ENCODE results near the gene MAN1C1. TPM values are rescaled to one million over a fixed set of nuclear protein-coding genes. Genes with fewer than 3 reads are reported as not detected.

Gene MAN1C1
- total and polyA plus RNA-seq, 2 donors (not counting 1 experiment from before 2014, with no cell fraction given) = 17.7 to 51.4 TPM

GRCh38 chr1:25647106-25647505 is 30.5 kb downstream of the MAN1C1 start:
- no peaks in the 10 kb centered on the region for H3K79me2 ChIP-seq (ENCODE audit: control insufficient read depth, insufficient read depth, low read length)
- no peaks in the 10 kb centered on the region for H4K20me1 ChIP-seq (ENCODE audit: control insufficient read depth, extremely low read depth, insufficient read depth, low read length)
- no peak overlapping the region for H2AFZ ChIP-seq (ENCODE audit: low read length)
- TF ChIP-seq EZH2 (IDR thresholded peaks at IDR 0.05; ENCODE audit: low read length, missing control alignments) = no peak
- TF ChIP-seq, protein P1, sequence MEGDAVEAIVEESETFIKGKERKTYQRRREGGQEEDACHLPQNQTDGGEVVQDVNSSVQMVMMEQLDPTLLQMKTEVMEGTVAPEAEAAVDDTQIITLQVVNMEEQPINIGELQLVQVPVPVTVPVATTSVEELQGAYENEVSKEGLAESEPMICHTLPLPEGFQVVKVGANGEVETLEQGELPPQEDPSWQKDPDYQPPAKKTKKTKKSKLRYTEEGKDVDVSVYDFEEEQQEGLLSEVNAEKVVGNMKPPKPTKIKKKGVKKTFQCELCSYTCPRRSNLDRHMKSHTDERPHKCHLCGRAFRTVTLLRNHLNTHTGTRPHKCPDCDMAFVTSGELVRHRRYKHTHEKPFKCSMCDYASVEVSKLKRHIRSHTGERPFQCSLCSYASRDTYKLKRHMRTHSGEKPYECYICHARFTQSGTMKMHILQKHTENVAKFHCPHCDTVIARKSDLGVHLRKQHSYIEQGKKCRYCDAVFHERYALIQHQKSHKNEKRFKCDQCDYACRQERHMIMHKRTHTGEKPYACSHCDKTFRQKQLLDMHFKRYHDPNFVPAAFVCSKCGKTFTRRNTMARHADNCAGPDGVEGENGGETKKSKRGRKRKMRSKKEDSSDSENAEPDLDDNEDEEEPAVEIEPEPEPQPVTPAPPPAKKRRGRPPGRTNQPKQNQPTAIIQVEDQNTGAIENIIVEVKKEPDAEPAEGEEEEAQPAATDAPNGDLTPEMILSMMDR (conservative IDR thresholded peaks at IDR 0.05 in 1 of 2, IDR thresholded peaks at IDR 0.05 in 1 of 2; ENCODE audit: low read depth in 1 of 2, low read length in 2 of 2) = no peak
- no peaks in the 10 kb centered on the region for H3K27me3 ChIP-seq (ENCODE audit: control insufficient read depth, insufficient read depth, low read length)
- H3K36me3 ChIP-seq (ENCODE audit: control insufficient read depth, insufficient read depth, low read length) = peaks cover 2% of the 10 kb centered on the region
- no peak for DNase-seq (ENCODE audit: low read depth in 2 of 2)
- no peak overlapping the region for H3K9ac ChIP-seq (ENCODE audit: insufficient read depth, low read length)
- H3K4me2 ChIP-seq (ENCODE audit: extremely low read depth, insufficient read depth, low read length) = no peak overlapping the region
- no peak overlapping the region for H3K4me3 ChIP-seq (replicated peaks in 1 of 4; ENCODE audit: control extremely low read depth in 1 of 4, insufficient read depth in 1 of 4, low read depth in 3 of 4, low read length in 4 of 4)
- H3K4me1 ChIP-seq (ENCODE audit: control insufficient read depth, extremely low read depth, insufficient read depth, low read length) = peaks cover 5% of the 10 kb centered on the region
- no peaks in the 10 kb centered on the region for H3K9me3 ChIP-seq (ENCODE audit: control insufficient read depth, insufficient read depth, low read depth, low read length)
- no peak overlapping the region for H3K27ac ChIP-seq (ENCODE audit: insufficient read depth, low read length)

GRCh38 chr1:25647863-25648262 is 31.3 kb downstream of the MAN1C1 start:
- H3K9me3 ChIP-seq (ENCODE audit: control insufficient read depth, insufficient read depth, low read depth, low read length) = no peaks in the 10 kb centered on the region
- no peak for TF ChIP-seq EZH2 (IDR thresholded peaks at IDR 0.05; ENCODE audit: low read length, missing control alignments)
- TF ChIP-seq, protein P1 (conservative IDR thresholded peaks at IDR 0.05 in 1 of 2, IDR thresholded peaks at IDR 0.05 in 1 of 2; ENCODE audit: low read depth in 1 of 2, low read length in 2 of 2) = no peak
- no peak overlapping the region for H2AFZ ChIP-seq (ENCODE audit: low read length)
- no peak for DNase-seq (ENCODE audit: low read depth in 2 of 2)
- no peaks in the 10 kb centered on the region for H3K27me3 ChIP-seq (ENCODE audit: control insufficient read depth, insufficient read depth, low read length)
- H3K4me2 ChIP-seq (ENCODE audit: extremely low read depth, insufficient read depth, low read length) = no peak overlapping the region
- H3K27ac ChIP-seq (ENCODE audit: insufficient read depth, low read length) = no peak overlapping the region
- peaks cover 2% of the 10 kb centered on the region for H3K36me3 ChIP-seq (ENCODE audit: control insufficient read depth, insufficient read depth, low read length)
- H3K4me3 ChIP-seq (replicated peaks in 1 of 4; ENCODE audit: control extremely low read depth in 1 of 4, insufficient read depth in 1 of 4, low read depth in 3 of 4, low read length in 4 of 4) = no peak overlapping the region
- no peaks in the 10 kb centered on the region for H3K79me2 ChIP-seq (ENCODE audit: control insufficient read depth, insufficient read depth, low read length)
- H4K20me1 ChIP-seq (ENCODE audit: control insufficient read depth, extremely low read depth, insufficient read depth, low read length) = no peaks in the 10 kb centered on the region
- no peak overlapping the region for H3K9ac ChIP-seq (ENCODE audit: insufficient read depth, low read length)
- H3K4me1 ChIP-seq (ENCODE audit: control insufficient read depth, extremely low read depth, insufficient read depth, low read length) = no peaks in the 10 kb centered on the region

DNA sequence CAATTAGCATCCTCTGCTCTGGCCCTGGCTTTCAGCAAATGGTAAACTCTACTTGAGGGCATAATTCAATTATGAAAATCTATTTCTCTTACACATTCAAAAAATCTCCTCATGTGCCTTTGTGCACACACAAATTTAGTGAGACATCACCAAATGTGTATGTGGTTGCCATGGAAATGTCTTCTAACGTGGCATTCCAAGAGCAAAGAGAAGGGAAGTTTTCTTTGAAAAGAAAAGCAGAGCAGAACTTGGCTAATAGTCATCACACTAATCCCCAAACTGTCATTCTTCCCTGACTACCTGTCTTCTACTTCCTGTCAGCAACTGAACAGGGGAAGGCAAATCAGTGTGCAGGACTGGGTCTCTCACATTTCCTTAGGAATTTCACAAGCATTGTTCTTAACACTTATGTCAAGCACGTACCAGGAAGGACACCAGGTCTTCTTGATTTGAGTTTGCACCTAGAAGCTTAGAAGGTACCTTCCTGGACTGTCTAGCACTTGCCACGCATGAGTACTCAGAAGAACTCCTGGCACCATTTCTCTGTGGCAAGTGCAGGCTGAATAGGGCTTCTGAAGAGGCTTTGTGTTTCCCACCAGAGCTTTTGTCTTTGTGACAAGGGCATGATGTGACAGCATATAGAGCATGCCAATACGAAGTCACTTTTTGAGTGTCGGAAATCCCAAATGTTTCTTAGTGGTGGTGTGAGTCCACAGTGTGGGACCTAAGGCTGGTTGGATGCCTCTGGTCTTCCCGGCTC is 32.3 kb downstream of the MAN1C1 start:
- Histone ChIP-seq H3K9me3 (ENCODE audit: control insufficient read depth, insufficient read depth, low read depth, low read length) (no peaks in the 10 kb centered on the region), H3K36me3 (ENCODE audit: control insufficient read depth, insufficient read depth, low read length) (peaks cover 2% of the 10 kb centered on the region), H3K27me3 (ENCODE audit: control insufficient read depth, insufficient read depth, low read length) (no peaks in the 10 kb centered on the region), H3K9ac (ENCODE audit: insufficient read depth, low read length) (no peak overlapping the region), H3K79me2 (ENCODE audit: control insufficient read depth, insufficient read depth, low read length) (no peaks in the 10 kb centered on the region), H3K4me3 (replicated peaks in 1 of 4; ENCODE audit: control extremely low read depth in 1 of 4, insufficient read depth in 1 of 4, low read depth in 3 of 4, low read length in 4 of 4) (no peak overlapping the region), H4K20me1 (ENCODE audit: control insufficient read depth, extremely low read depth, insufficient read depth, low read length) (no peaks in the 10 kb centered on the region), H2AFZ (ENCODE audit: low read length) (no peak overlapping the region), H3K4me1 (ENCODE audit: control insufficient read depth, extremely low read depth, insufficient read depth, low read length) (no peaks in the 10 kb centered on the region), H3K4me2 (ENCODE audit: extremely low read depth, insufficient read depth, low read length) (no peak overlapping the region), H3K27ac (ENCODE audit: insufficient read depth, low read length) (no peak overlapping the region)
- DNase-seq (ENCODE audit: low read depth in 2 of 2) = no peak
- TF ChIP-seq EZH2 (IDR thresholded peaks at IDR 0.05; ENCODE audit: low read length, missing control alignments) = no peak
- TF ChIP-seq, protein P1 (conservative IDR thresholded peaks at IDR 0.05 in 1 of 2, IDR thresholded peaks at IDR 0.05 in 1 of 2; ENCODE audit: low read depth in 1 of 2, low read length in 2 of 2) = no peak

Data from fibroblast of lung (primary cell).